ENCODE measurements around the gene DEGS2.

The DEGS2 gene

GRCh38 chr14:100170880-100171279, 11.4 kb upstream of the DEGS2 start:
- no peaks in the 10 kb centered on the region for H3K9me3 ChIP-seq (ENCODE audit: insufficient read depth, low read depth, low read length)
- TF ChIP-seq EZH2phosphoT487 (IDR thresholded peaks at IDR 0.05; ENCODE audit: borderline replicate concordance) (no peak), CTCF (conservative IDR thresholded peaks at IDR 0.05; ENCODE audit: low read length) (no peak)
- H3K4me2 ChIP-seq (ENCODE audit: low read depth, low read length, poor library complexity, severe bottlenecking) = no peak overlapping the region

GRCh38 chr14:100168506-100168905, 9.1 kb upstream of the DEGS2 start:
- no peak overlapping the region for H3K4me2 ChIP-seq (ENCODE audit: low read depth, low read length, poor library complexity, severe bottlenecking)

More at GRCh38 chr14:100170880-100171279, 11.4 kb upstream of the DEGS2 start:
- Histone ChIP-seq H3K4me1 (ENCODE audit: insufficient read depth, low read length, poor library complexity, severe bottlenecking) (no peaks in the 10 kb centered on the region), H2AFZ (ENCODE audit: low read length) (no peak overlapping the region), H3K36me3 (ENCODE audit: insufficient read depth, low read length) (no peaks in the 10 kb centered on the region), H3F3A (ENCODE audit: low read depth) (no peaks in the 10 kb centered on the region; the same call in 1 of the 2 replicates), H3K9ac (ENCODE audit: low read depth, low read length, poor library complexity, severe bottlenecking) (no peak overlapping the region), H4K20me1 (ENCODE audit: insufficient read depth, low read length, poor library complexity, severe bottlenecking) (no peaks in the 10 kb centered on the region), H3K79me2 (ENCODE audit: insufficient read depth, low read length) (no peaks in the 10 kb centered on the region), H3K4me3 (ENCODE audit: low read length, poor library complexity, severe bottlenecking) (no peak overlapping the region), H3K9me2 (replicated peaks; ENCODE audit: low read depth, low read length) (no peaks in the 10 kb centered on the region), H3K27me3 (ENCODE audit: insufficient read depth, low read length, poor library complexity, severe bottlenecking) (no peaks in the 10 kb centered on the region)

GRCh38 chr14:100165831-100166440, 6.5 kb upstream of the DEGS2 start:
- Histone ChIP-seq H2AFZ (ENCODE audit: low read length) (peak overlapping the region; percentile 75; the same call in 1 of the 2 replicates), H3K4me2 (ENCODE audit: low read depth, low read length, poor library complexity, severe bottlenecking) (peak overlapping the region; percentile 67)

More at GRCh38 chr14:100168506-100168905, 9.1 kb upstream of the DEGS2 start:
- Histone ChIP-seq H3F3A (ENCODE audit: low read depth) (peaks cover 2% of the 10 kb centered on the region; the same call in 1 of the 2 replicates), H3K9me3 (ENCODE audit: insufficient read depth, low read depth, low read length) (no peaks in the 10 kb centered on the region), H3K36me3 (ENCODE audit: insufficient read depth, low read length) (no peaks in the 10 kb centered on the region), H2AFZ (ENCODE audit: low read length) (no peak overlapping the region), H3K27me3 (ENCODE audit: insufficient read depth, low read length, poor library complexity, severe bottlenecking) (no peaks in the 10 kb centered on the region), H3K79me2 (ENCODE audit: insufficient read depth, low read length) (no peaks in the 10 kb centered on the region), H3K9me2 (replicated peaks; ENCODE audit: low read depth, low read length) (no peaks in the 10 kb centered on the region), H3K4me3 (ENCODE audit: low read length, poor library complexity, severe bottlenecking) (no peak overlapping the region), H3K9ac (ENCODE audit: low read depth, low read length, poor library complexity, severe bottlenecking) (no peak overlapping the region), H4K20me1 (ENCODE audit: insufficient read depth, low read length, poor library complexity, severe bottlenecking) (no peaks in the 10 kb centered on the region), H3K4me1 (ENCODE audit: insufficient read depth, low read length, poor library complexity, severe bottlenecking) (no peaks in the 10 kb centered on the region)
- TF ChIP-seq CTCF (conservative IDR thresholded peaks at IDR 0.05; ENCODE audit: low read length) (no peak), EZH2phosphoT487 (IDR thresholded peaks at IDR 0.05; ENCODE audit: borderline replicate concordance) (no peak)

More at GRCh38 chr14:100165831-100166440, 6.5 kb upstream of the DEGS2 start:
- Histone ChIP-seq H3K9me2 (replicated peaks; ENCODE audit: low read depth, low read length) (no peaks in the 10 kb centered on the region), H3F3A (ENCODE audit: low read depth) (peaks cover 2% of the 10 kb centered on the region; the same call in 1 of the 2 replicates), H3K4me3 (ENCODE audit: low read length, poor library complexity, severe bottlenecking) (no peak overlapping the region), H3K79me2 (ENCODE audit: insufficient read depth, low read length) (no peaks in the 10 kb centered on the region), H4K20me1 (ENCODE audit: insufficient read depth, low read length, poor library complexity, severe bottlenecking) (no peaks in the 10 kb centered on the region), H3K27me3 (ENCODE audit: insufficient read depth, low read length, poor library complexity, severe bottlenecking) (no peaks in the 10 kb centered on the region), H3K36me3 (ENCODE audit: insufficient read depth, low read length) (no peaks in the 10 kb centered on the region), H3K4me1 (ENCODE audit: insufficient read depth, low read length, poor library complexity, severe bottlenecking) (no peaks in the 10 kb centered on the region), H3K9ac (ENCODE audit: low read depth, low read length, poor library complexity, severe bottlenecking) (no peak overlapping the region), H3K9me3 (ENCODE audit: insufficient read depth, low read depth, low read length) (no peaks in the 10 kb centered on the region)
- TF ChIP-seq CTCF (conservative IDR thresholded peaks at IDR 0.05; ENCODE audit: low read length) (no peak), EZH2phosphoT487 (IDR thresholded peaks at IDR 0.05; ENCODE audit: borderline replicate concordance) (no peak)
